ENCODE measurements around the gene TDRD6. TPM values are rescaled to one million over a fixed set of nuclear protein-coding genes. Genes with fewer than 3 reads are reported as not detected.
A peak's percentile ranks its signal among the peaks of the same experiment; 100 is the strongest.
"Not testable (repeated sequence)": the region's sequence is repeated elsewhere in the genome, so short reads cannot be mapped to it uniquely, and the experiment has no call there.

Gene TDRD6, protein sequence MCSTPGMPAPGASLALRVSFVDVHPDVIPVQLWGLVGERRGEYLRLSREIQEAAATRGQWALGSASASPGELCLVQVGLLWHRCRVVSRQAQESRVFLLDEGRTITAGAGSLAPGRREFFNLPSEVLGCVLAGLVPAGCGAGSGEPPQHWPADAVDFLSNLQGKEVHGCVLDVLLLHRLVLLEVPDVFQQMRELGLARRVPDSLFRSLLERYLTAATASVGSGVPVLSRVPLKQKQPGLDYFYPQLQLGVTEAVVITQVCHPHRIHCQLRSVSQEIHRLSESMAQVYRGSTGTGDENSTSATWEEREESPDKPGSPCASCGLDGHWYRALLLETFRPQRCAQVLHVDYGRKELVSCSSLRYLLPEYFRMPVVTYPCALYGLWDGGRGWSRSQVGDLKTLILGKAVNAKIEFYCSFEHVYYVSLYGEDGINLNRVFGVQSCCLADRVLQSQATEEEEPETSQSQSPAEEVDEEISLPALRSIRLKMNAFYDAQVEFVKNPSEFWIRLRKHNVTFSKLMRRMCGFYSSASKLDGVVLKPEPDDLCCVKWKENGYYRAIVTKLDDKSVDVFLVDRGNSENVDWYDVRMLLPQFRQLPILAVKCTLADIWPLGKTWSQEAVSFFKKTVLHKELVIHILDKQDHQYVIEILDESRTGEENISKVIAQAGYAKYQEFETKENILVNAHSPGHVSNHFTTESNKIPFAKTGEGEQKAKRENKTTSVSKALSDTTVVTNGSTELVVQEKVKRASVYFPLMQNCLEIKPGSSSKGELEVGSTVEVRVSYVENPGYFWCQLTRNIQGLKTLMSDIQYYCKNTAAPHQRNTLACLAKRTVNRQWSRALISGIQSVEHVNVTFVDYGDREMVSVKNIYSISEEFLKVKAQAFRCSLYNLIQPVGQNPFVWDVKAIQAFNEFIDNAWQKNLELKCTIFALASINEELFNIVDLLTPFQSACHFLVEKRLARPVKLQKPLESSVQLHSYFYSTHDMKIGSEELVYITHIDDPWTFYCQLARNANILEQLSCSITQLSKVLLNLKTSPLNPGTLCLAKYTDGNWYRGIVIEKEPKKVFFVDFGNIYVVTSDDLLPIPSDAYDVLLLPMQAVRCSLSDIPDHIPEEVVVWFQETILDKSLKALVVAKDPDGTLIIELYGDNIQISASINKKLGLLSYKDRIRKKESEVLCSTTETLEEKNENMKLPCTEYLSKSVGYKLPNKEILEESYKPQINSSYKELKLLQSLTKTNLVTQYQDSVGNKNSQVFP (N-terminal part only)
- not detected for total RNA-seq

DNA sequence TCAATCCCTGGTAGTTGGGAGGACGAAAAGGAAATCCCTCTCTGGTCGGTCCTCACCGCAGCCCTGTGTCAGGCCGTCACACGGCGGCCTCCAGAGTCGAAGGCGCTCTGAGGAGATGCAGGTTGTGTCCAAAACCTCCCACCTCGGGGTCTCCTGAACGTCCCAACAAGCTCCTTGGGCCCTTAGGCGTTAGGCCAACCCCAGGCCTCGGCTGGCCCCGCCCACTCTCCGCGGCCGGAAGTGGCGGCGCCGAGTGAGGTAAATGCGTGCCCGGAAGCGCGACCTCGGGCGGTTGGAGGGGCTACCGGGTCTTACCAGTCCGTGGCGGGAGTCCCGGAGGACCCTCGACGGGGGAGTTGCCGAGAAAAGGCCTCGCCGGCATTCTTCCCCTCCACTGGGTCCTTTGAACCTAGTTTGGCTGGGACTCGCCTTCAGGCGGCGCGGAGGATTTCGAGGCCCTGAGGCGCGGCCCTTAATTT is at the start of gene TDRD6:
TDRD6 (plus strand) TSS at position 267 of the 479 bp plus-strand sequence. CDS start 244 bp downstream, outside the sequence.
- Mint-ChIP-seq H3K9me3 (no peaks in the 10 kb centered on the region), H3K27ac (no peak within 1 kb of the TSS)
- intact Hi-C loops (cut with micrococcal nuclease) = no loop called here

DNA sequence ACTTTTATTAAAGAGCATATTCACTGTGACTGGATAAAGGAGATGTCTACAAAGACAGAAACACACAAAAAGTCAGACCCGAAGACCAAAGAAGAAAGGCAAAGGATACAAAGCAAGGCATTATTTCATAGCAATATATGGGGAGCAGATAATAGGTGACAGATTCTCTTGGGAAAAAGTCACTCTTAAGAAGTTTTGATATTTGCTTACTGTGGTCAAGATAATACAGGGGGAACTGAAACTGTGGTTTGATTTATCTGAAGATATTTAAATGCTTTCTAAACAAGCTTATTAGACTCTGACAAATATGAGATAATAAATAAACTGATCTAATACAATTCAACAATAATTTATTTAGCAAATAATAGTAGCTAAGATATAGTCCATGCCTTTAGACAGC is 49.8 kb upstream of the TDRD6 start:
- Mint-ChIP-seq H3K4me3 (no peak overlapping the region), H3K36me3 (no peaks in the 10 kb centered on the region), H3K4me1 (ENCODE audit: low read depth) (peaks cover 3% of the 10 kb centered on the region), H3K27me3 (peaks cover 13% of the 10 kb centered on the region), H3K9me3 (no peaks in the 10 kb centered on the region), H3K27ac (no peak overlapping the region)
- no peak for DNase-seq
- POLR2A ChIA-PET = no interaction called here
- intact Hi-C loops (cut with micrococcal nuclease) = no loop called here
- CTCF ChIA-PET = no interaction called here

More for the DNA sequence above, at the start of gene TDRD6:
- DNase-seq = no peak
- H3K36me3 Mint-ChIP-seq = no peaks in the 10 kb centered on the region
- H3K27me3 Mint-ChIP-seq = no peaks in the 10 kb centered on the region
- no peak within 1 kb of the TSS for H3K4me3 Mint-ChIP-seq
- ChIA-PET CTCF (no interaction called here), POLR2A (no interaction called here)
- no peaks in the 10 kb centered on the region for H3K4me1 Mint-ChIP-seq (ENCODE audit: low read depth)

DNA sequence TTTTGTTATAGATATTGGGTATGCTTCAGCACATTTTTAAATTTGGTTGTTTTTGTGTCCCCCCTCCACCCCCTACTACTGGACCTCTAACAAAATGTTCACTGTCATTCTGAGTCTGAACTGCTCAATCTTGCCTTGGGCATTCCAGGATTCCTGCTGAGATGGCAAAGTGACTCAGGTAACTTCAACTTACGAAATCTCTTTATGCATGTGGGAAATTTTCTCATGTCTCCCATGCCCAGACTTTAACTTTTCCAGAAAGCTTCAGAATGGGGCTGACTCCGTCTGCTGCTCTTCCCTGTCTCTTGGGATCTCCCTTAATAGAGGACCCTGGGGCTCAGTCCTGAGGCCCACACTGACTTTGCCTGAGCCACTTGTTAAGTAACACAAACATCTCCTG is 49.0 kb upstream of the TDRD6 start:
- H3K4me3 Mint-ChIP-seq = no peak overlapping the region
- ChIA-PET CTCF (no interaction called here), POLR2A (no interaction called here)
- H3K4me1 Mint-ChIP-seq (ENCODE audit: low read depth) = peaks cover 11% of the 10 kb centered on the region
- no peak for DNase-seq
- intact Hi-C loops (cut with micrococcal nuclease) = no loop called here
- H3K9me3 Mint-ChIP-seq = no peaks in the 10 kb centered on the region
- no peak overlapping the region for H3K27ac Mint-ChIP-seq
- peaks cover 14% of the 10 kb centered on the region for H3K27me3 Mint-ChIP-seq
- H3K36me3 Mint-ChIP-seq = no peaks in the 10 kb centered on the region

DNA sequence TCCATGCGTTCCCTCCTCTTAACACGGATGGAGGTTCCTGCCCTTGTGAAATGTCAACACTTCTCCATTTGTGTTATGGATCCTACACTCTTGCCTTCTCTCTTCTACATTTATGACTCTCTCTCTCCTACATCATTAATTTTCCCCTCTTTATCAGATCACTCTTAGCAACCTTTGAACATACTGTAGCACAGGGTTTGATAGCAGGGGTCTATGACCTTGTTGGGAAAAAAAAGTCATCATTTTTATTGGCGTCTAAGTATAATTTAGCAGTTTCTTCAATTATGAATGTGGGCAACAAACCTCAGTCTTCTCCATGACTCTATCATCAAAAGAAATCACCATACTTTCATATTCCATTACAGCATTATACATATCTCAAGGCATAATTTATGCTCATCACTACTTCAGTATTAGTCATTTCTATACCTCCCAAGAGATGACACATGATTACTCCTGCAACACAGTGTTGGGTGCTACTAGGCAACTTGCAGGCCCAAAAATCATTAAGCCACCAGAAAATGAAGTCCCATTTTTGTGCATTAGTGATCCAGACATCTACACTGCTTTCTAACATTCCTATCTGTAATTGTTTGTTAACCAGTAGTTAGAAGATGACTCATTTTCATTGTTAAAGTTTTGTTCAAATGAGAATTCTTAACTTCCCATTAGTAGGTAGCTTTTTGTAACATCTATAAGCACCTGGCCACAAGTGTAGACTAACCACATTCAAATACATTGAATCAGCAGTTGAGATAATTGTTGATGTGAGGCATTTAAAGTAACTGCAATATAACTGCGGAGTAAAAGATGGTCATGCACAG is 44.5 kb upstream of the TDRD6 start:
- ChIA-PET POLR2A (no interaction called here), CTCF (no interaction called here)
- H3K4me1 Mint-ChIP-seq (ENCODE audit: low read depth) = peaks cover 11% of the 10 kb centered on the region
- no peaks in the 10 kb centered on the region for H3K9me3 Mint-ChIP-seq
- H3K4me3 Mint-ChIP-seq = no peak overlapping the region
- peaks cover 14% of the 10 kb centered on the region for H3K27me3 Mint-ChIP-seq
- intact Hi-C loops (cut with micrococcal nuclease) = loop anchor here (1.0 kb wide), 3 partner anchors 9 to 719 kb away; partner anchors contain the start of genes CYP39A1 and SLC25A27
- no peaks in the 10 kb centered on the region for H3K36me3 Mint-ChIP-seq
- no peak overlapping the region for H3K27ac Mint-ChIP-seq
- DNase-seq = no peak

DNA sequence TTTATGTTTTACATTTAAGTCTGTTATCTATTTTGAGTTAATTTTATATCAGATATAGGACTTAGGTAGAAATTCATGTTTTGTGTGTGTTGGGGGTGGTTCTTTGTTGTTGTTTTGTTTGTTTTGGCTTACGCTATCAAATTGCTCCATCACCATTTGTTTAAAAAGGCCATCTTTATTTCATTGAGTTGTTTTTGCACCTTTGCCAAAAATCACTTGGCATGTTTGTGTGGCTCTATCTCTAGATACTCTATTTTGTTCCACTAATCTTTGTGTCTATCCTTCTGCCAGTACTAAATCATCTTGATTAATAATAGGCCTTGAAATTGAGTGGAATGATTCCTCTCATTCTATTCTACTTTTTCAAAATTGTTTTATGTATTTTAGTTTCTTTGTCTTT is 42.4 kb upstream of the TDRD6 start:
- intact Hi-C loops (cut with micrococcal nuclease) = no loop called here
- H3K9me3 Mint-ChIP-seq = no peaks in the 10 kb centered on the region
- POLR2A ChIA-PET = no interaction called here
- no peak overlapping the region for H3K4me3 Mint-ChIP-seq
- no peaks in the 10 kb centered on the region for H3K36me3 Mint-ChIP-seq
- H3K4me1 Mint-ChIP-seq (ENCODE audit: low read depth) = peaks cover 11% of the 10 kb centered on the region
- CTCF ChIA-PET = no interaction called here
- peaks cover 9% of the 10 kb centered on the region for H3K27me3 Mint-ChIP-seq
- no peak for DNase-seq
- H3K27ac Mint-ChIP-seq = no peak overlapping the region

DNA sequence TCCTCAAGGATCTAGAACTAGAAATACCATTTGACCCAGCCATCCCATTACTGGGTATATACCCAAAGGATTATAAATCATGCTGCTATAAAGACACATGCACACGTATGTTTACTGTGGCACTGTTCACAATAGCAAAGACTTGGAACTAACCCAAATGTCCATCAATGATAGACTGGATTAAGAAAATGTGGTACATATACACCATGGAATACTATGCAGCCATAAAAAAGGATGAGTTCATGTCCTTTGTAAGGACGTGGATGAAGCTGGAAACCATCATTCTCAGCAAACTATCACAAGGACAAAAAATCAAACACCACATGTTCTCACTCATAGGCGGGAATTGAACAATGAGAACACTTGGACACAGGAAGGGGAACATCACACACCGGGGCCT is 39.6 kb upstream of the TDRD6 start:
- H3K4me3 Mint-ChIP-seq; intact Hi-C loops (cut with micrococcal nuclease); POLR2A ChIA-PET; H3K36me3 Mint-ChIP-seq; H3K9me3 Mint-ChIP-seq; CTCF ChIA-PET; DNase-seq; H3K27ac Mint-ChIP-seq: not testable (repeated sequence)
- H3K4me1 Mint-ChIP-seq (ENCODE audit: low read depth) = peaks cover 14% of the 10 kb centered on the region
- H3K27me3 Mint-ChIP-seq = peaks cover 24% of the 10 kb centered on the region

DNA sequence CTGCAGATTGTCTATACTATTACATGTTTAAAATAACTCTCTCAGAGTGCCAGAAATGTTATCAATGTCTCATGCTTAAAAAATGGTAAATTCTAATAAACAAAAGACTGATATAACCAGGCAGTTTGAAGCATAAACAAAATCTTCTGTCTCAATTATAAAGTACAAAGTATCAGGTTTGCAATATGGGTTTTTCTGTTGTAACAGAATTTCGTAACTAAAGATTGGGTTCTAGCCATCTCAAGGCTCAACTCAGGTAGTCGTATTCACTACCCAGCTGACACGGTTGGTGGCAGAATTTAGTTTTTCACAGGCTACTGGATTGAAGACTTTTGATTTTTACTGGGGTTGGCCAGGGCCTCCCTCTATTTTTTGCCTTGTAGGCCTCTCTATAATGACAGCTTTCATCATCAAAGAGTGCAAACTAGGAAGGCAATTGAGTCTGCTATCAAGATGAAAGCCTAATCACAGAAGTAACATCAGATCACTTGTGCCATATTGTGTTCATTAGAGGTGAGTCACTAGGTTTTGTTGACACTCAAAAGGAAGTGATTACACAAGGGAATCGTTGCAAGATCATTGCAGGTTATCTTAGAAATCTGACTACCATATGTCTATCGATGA is 38.7 kb upstream of the TDRD6 start:
- H3K27me3 Mint-ChIP-seq = peaks cover 32% of the 10 kb centered on the region
- no peak overlapping the region for H3K27ac Mint-ChIP-seq
- peaks cover 13% of the 10 kb centered on the region for H3K4me1 Mint-ChIP-seq (ENCODE audit: low read depth)

DNA sequence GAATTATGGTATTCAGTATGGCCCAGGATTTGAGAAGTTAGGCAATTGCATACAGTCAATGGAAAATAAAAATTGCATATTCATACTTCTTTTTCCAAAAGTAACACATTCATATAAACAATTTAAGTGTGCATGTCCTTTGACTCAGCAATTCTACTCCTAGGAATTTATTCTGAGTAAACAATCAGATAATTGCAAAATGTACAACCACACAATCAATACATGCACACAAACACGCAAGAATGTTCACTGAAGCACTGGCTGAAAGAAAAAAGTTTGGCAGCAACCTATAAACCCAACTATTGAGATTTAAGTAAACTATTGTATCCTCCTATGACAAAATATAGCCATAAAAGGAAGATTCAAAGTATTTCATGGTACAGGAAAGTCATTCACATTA is 36.7 kb upstream of the TDRD6 start:
- ChIA-PET POLR2A (no interaction called here), CTCF (no interaction called here)
- peaks cover 44% of the 10 kb centered on the region for H3K27me3 Mint-ChIP-seq
- H3K27ac Mint-ChIP-seq = no peak overlapping the region
- no peaks in the 10 kb centered on the region for H3K36me3 Mint-ChIP-seq
- intact Hi-C loops (cut with micrococcal nuclease) = loop anchor here (5.0 kb wide), 1 partner anchor 826 kb away; the partner anchor contains the start of gene CD2AP
- no peaks in the 10 kb centered on the region for H3K9me3 Mint-ChIP-seq
- no peak for DNase-seq
- H3K4me3 Mint-ChIP-seq = no peak overlapping the region
- H3K4me1 Mint-ChIP-seq (ENCODE audit: low read depth) = peaks cover 13% of the 10 kb centered on the region

More for the DNA sequence above, 38.7 kb upstream of the TDRD6 start:
- POLR2A ChIA-PET = no interaction called here
- CTCF ChIA-PET = no interaction called here
- H3K36me3 Mint-ChIP-seq = no peaks in the 10 kb centered on the region
- no peaks in the 10 kb centered on the region for H3K9me3 Mint-ChIP-seq
- no peak for DNase-seq
- intact Hi-C loops (cut with micrococcal nuclease) = no loop called here
- H3K4me3 Mint-ChIP-seq = no peak overlapping the region

DNA sequence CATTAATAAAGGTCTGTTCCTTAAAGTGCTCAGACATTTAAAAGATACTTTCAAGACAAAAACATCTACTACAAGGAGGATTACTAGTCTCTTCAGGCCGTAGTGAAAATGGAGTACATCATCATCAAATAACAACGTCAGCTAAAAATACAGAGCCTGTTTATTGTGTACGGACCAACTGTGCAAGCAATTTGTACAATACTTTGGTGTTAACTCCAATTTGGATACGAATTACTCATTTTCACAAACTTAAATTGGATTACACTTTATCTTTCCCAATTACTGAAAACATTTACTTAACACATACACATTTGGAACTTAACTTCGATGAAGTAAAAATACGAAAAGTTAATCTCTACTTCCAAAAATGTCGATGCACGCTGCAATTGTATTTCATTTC is 35.9 kb upstream of the TDRD6 start:
- ChIA-PET POLR2A (no interaction called here), CTCF (no interaction called here)
- no peak for DNase-seq
- H3K4me3 Mint-ChIP-seq = peak overlapping the region; percentile 76
- peaks cover 13% of the 10 kb centered on the region for H3K4me1 Mint-ChIP-seq (ENCODE audit: low read depth)
- H3K27ac Mint-ChIP-seq = no peak overlapping the region
- H3K9me3 Mint-ChIP-seq = no peaks in the 10 kb centered on the region
- intact Hi-C loops (cut with micrococcal nuclease) = loop anchor here (1.0 to 5.0 kb wide), 3 partner anchors 9 to 825 kb away; partner anchors contain the start of genes CD2AP and ENPP4
- no peaks in the 10 kb centered on the region for H3K36me3 Mint-ChIP-seq
- peaks cover 44% of the 10 kb centered on the region for H3K27me3 Mint-ChIP-seq

DNA sequence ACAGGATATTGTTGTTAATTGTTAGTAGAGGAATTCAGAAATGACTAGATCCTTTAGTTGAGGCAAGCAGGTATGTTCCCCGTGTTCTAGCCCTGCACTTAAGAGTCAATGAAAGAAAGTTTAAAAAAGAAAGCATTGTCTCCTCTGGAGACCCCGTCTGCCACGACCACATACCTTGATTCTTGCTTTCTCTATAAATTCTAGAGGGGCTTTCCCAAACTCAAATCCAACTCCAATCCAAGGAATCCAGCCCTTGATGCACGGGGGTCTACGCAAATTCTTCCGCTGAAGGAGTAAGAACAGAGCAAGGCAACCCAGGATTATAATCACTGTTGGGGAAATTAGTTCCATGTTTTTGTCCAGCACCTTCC is 35.5 kb upstream of the TDRD6 start:
- Mint-ChIP-seq H3K4me1 (ENCODE audit: low read depth) (peaks cover 13% of the 10 kb centered on the region), H3K36me3 (no peaks in the 10 kb centered on the region), H3K4me3 (peak overlapping the region; percentile 76), H3K9me3 (no peaks in the 10 kb centered on the region), H3K27me3 (peaks cover 44% of the 10 kb centered on the region), H3K27ac (no peak overlapping the region)
- ChIA-PET CTCF (no interaction called here), POLR2A (no interaction called here)
- intact Hi-C loops (cut with micrococcal nuclease) = loop anchor here (1.0 to 5.0 kb wide), 3 partner anchors 9 to 825 kb away; partner anchors contain the start of genes CD2AP and ENPP4
- no peak for DNase-seq

All from activated CD4-positive, alpha-beta memory T cell treated with anti-CD3 and anti-CD28 coated beads for 36 hours (primary cell).